SU-DHL-6 (cell line): ENCODE data around the gene SRP68.

Experiments
- H2AFZ ChIP-seq: fragments of 200-600 bp; sonication (generic); 2 replicates; pipeline ENCODE4 v1.6.1; 2014; ENCODE audit warnings: low read depth, mild to moderate bottlenecking, moderate library complexity, mixed read lengths, antibody characterized with exemption, low read length; ENCODE audit not compliant: severe bottlenecking
- H3F3A ChIP-seq: fragments of 200-600 bp; shearing (Covaris generic); 2 replicates; pipeline ENCODE4 v1.6.0; 2016; ENCODE audit warnings: antibody characterized with exemption, mild to moderate bottlenecking; ENCODE audit not compliant: insufficient read depth
- H3K27ac ChIP-seq: fragments of 200-600 bp; sonication (generic); 2 replicates; pipeline ENCODE4 v1.5.1; 2016; ENCODE audit warnings: low read depth, mild to moderate bottlenecking, low read length, moderate library complexity, mixed read lengths
- H3K27me3 ChIP-seq: fragments of 200-600 bp; sonication (generic), shearing (Covaris generic); 2 replicates; pipeline ENCODE4 v1.6.0; 2014; ENCODE audit warnings: mild to moderate bottlenecking, low read length
- H3K36me3 ChIP-seq: fragments of 200-600 bp; sonication (generic); 2 replicates; pipeline ENCODE4 v1.6.1; 2014; ENCODE audit warnings: mild to moderate bottlenecking, low read length, mixed read lengths
- H3K4me2 ChIP-seq: fragments of 300-600, 200-600 bp; shearing (Covaris generic), sonication (generic); 2 replicates; pipeline ENCODE4 v1.6.0; 2014; ENCODE audit warnings: low read length, low read depth, mild to moderate bottlenecking; ENCODE audit not compliant: poor library complexity, severe bottlenecking
- H3K4me3 ChIP-seq: fragments of 200-600 bp; sonication (generic); 2 replicates; pipeline ENCODE4 v1.5.1; 2014; ENCODE audit warnings: antibody characterized with exemption, low read length, mild to moderate bottlenecking, mixed read lengths; ENCODE audit not compliant: insufficient read depth, poor library complexity, severe bottlenecking
- H3K79me2 ChIP-seq: fragments of 200-600 bp; sonication (generic); 2 replicates; pipeline ENCODE4 v1.6.1; 2014; ENCODE audit warnings: mild to moderate bottlenecking, low read length, moderate library complexity; ENCODE audit not compliant: insufficient read depth
- H3K9ac ChIP-seq: fragments of 200-600 bp; sonication (generic); 2 replicates; pipeline ENCODE4 v1.7.0; 2014; ENCODE audit warnings: mild to moderate bottlenecking, low read length
- H3K9me2 ChIP-seq: fragments of 200-600 bp; sonication (generic); replicated peaks from 2 replicates; pipeline ENCODE4 v1.6.1; 2014; ENCODE audit warnings: low read length; ENCODE audit not compliant: insufficient read depth
- H3K9me3 ChIP-seq: fragments of 200-600 bp; sonication (generic); 2 replicates; pipeline ENCODE4 v1.6.1; 2014; ENCODE audit warnings: low read length, mixed read lengths; ENCODE audit not compliant: insufficient read depth
- H4K20me1 ChIP-seq: fragments of 200-600 bp; sonication (generic); 2 replicates; pipeline ENCODE4 v1.6.1; 2014; ENCODE audit warnings: low read depth, mild to moderate bottlenecking, antibody characterized with exemption, low read length, moderate library complexity, mixed read lengths
- CTCF ChIP-seq: fragments of 200-600 bp; sonication (generic); IDR thresholded peaks from one replicate; pipeline ENCODE4 v1.5.1; 2017; ENCODE audit warnings: antibody characterized with exemption, mild to moderate bottlenecking, low read length, moderate library complexity; ENCODE audit not compliant: insufficient read depth, poor library complexity, severe bottlenecking
- EZH2phosphoT487 ChIP-seq: fragments of 200-600 bp; sonication (generic), shearing (Covaris generic); conservative IDR thresholded peaks from 2 replicates; pipeline ENCODE4 v1.6.1; 2018; ENCODE audit warnings: mild to moderate bottlenecking, antibody characterized with exemption, low read length, moderate library complexity, mixed read lengths

Gene SRP68

GRCh38 chr17:76107509-76107908 is 35.2 kb upstream of the SRP68 start:
- H3K4me3 ChIP-seq, result no peak overlapping the region
- no peaks in the 10 kb centered on the region for H3K36me3 ChIP-seq
- TF ChIP-seq EZH2phosphoT487 (no peak), CTCF (peak; percentile 17)
- peaks cover 10% of the 10 kb centered on the region for H3F3A ChIP-seq
- H3K79me2 ChIP-seq, result peaks cover 11% of the 10 kb centered on the region
- H3K9me2 ChIP-seq, result no peaks in the 10 kb centered on the region
- H3K27me3 ChIP-seq, result no peaks in the 10 kb centered on the region
- H3K9ac ChIP-seq, result no peak overlapping the region
- no peaks in the 10 kb centered on the region for H3K9me3 ChIP-seq
- H4K20me1 ChIP-seq, result no peaks in the 10 kb centered on the region
- no peak overlapping the region for H3K27ac ChIP-seq
- no peak overlapping the region for H2AFZ ChIP-seq
- no peak overlapping the region for H3K4me2 ChIP-seq

- Histone ChIP-seq H3K4me3 (no peak overlapping the region), H3F3A (peaks cover 10% of the 10 kb centered on the region), H4K20me1 (no peaks in the 10 kb centered on the region), H3K9ac (no peak overlapping the region), H3K9me2 (no peaks in the 10 kb centered on the region), H3K9me3 (no peaks in the 10 kb centered on the region), H3K79me2 (peaks cover 11% of the 10 kb centered on the region), H3K27me3 (no peaks in the 10 kb centered on the region), H2AFZ (no peak overlapping the region), H3K4me2 (no peak overlapping the region), H3K27ac (no peak overlapping the region), H3K36me3 (no peaks in the 10 kb centered on the region)
- TF ChIP-seq CTCF, result no peak
- no peak for TF ChIP-seq EZH2phosphoT487
Measured at GRCh38 chr17:76106703-76107102, 34.4 kb upstream of the SRP68 start.

- Histone ChIP-seq H3K27me3 (no peaks in the 10 kb centered on the region), H3K9ac (no peak overlapping the region), H3K79me2 (peaks cover 11% of the 10 kb centered on the region), H3F3A (peaks cover 10% of the 10 kb centered on the region), H3K27ac (no peak overlapping the region), H3K4me2 (no peak overlapping the region), H2AFZ (no peak overlapping the region), H3K4me3 (no peak overlapping the region), H3K9me3 (no peaks in the 10 kb centered on the region), H3K9me2 (no peaks in the 10 kb centered on the region), H3K36me3 (no peaks in the 10 kb centered on the region), H4K20me1 (no peaks in the 10 kb centered on the region)
- TF ChIP-seq EZH2phosphoT487 (no peak), CTCF (no peak)
Measured at GRCh38 chr17:76104896-76105231, 32.5 kb upstream of the SRP68 start.
